Lower lobe of right lung (tissue), 2 donors: ENCODE data around the gene LACTBL1. TPM values are rescaled to one million over a fixed set of nuclear protein-coding genes. Genes with fewer than 3 reads are reported as not detected.

ENCODE experiments used
- ATAC-seq, 2 donors: fragments of 200-7000 bp; cut with Tn5 transposase; one replicate each; pipeline ENCODE4 v1.9.1; 2020 to 2022; ENCODE audit warnings: mild to moderate bottlenecking in 2 of 2, moderate library complexity in 2 of 2
- DNase-seq: peaks from one replicate; pipeline ENCODE4 v3.0.0-alpha.2; 2020
- H3K27ac ChIP-seq: fragments of 200-600 bp; one replicate; pipeline ENCODE4 v1.8.0; 2022
- H3K27me3 ChIP-seq: fragments of 200-600 bp; one replicate; pipeline ENCODE4 v1.8.0; 2022; ENCODE audit warnings: low read depth
- H3K36me3 ChIP-seq: fragments of 200-600 bp; one replicate; pipeline ENCODE4 v1.8.0; 2022; ENCODE audit warnings: mild to moderate bottlenecking
- H3K4me1 ChIP-seq: fragments of 200-600 bp; one replicate; pipeline ENCODE4 v1.8.0; 2022
- H3K4me3 ChIP-seq: fragments of 200-600 bp; one replicate; pipeline ENCODE4 v1.8.0; 2022; ENCODE audit warnings: mild to moderate bottlenecking
- H3K9me3 ChIP-seq: fragments of 200-600 bp; one replicate; pipeline ENCODE4 v1.8.0; 2022
- intact Hi-C: fragments of 100-400 bp; cut with DNase I; formaldehyde crosslinking; loops from one replicate; pipeline ENCODE4 v1.11.0; 2022
- total RNA-seq: library from RNA; stranded (reverse); fragmentation: NEBNext Ultra II Directional; extraction: Animal tissue kit (Norgen Biotek cat#: 25700); gene quantifications from one replicate; pipeline ENCODE4 v1.2.1, GENCODE V29; 2021
- TF ChIP-seq, protein P1 (sequence below): fragments of 200-600 bp; IDR thresholded peaks from one replicate; pipeline ENCODE4 v1.8.0; 2022; ENCODE audit warnings: antibody characterized with exemption, mild to moderate bottlenecking
- donor health status: DM: no; HTN: yes; CAD: no; lungs with severe emphysema.

Gene LACTBL1
- total RNA-seq, 1 donor from 2014 or later: not detected

DNA sequence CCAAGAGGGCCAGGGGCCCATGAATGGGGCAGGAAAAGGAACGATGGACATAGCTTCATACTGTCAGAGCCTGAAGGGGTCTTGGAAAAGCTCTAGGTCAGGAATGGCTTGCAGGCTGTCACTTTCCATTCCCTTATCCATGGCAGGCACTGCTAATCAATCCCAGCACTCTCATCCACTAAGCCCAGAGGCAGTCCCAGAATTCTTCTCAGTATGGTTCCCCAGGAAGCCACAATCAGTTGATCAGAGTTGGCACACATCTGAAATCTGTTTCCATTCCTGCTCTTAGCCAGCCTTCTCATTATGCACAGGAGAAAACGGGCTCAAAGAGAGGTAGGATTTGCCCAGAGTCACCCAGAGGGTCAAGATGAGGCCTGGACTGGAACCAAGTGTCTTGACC lies 65.7 kb downstream of the LACTBL1 start:
- no peak for ATAC-seq
- no peaks in the 10 kb centered on the region for H3K27me3 ChIP-seq
- H3K4me1 ChIP-seq: no peaks in the 10 kb centered on the region
- no peak overlapping the region for H3K4me3 ChIP-seq
- H3K27ac ChIP-seq: no peak overlapping the region
- TF ChIP-seq, protein P1, sequence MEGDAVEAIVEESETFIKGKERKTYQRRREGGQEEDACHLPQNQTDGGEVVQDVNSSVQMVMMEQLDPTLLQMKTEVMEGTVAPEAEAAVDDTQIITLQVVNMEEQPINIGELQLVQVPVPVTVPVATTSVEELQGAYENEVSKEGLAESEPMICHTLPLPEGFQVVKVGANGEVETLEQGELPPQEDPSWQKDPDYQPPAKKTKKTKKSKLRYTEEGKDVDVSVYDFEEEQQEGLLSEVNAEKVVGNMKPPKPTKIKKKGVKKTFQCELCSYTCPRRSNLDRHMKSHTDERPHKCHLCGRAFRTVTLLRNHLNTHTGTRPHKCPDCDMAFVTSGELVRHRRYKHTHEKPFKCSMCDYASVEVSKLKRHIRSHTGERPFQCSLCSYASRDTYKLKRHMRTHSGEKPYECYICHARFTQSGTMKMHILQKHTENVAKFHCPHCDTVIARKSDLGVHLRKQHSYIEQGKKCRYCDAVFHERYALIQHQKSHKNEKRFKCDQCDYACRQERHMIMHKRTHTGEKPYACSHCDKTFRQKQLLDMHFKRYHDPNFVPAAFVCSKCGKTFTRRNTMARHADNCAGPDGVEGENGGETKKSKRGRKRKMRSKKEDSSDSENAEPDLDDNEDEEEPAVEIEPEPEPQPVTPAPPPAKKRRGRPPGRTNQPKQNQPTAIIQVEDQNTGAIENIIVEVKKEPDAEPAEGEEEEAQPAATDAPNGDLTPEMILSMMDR: no peak
- no peak for DNase-seq
- no peaks in the 10 kb centered on the region for H3K36me3 ChIP-seq
- H3K9me3 ChIP-seq: no peaks in the 10 kb centered on the region
- intact Hi-C loops: no loop called here

DNA sequence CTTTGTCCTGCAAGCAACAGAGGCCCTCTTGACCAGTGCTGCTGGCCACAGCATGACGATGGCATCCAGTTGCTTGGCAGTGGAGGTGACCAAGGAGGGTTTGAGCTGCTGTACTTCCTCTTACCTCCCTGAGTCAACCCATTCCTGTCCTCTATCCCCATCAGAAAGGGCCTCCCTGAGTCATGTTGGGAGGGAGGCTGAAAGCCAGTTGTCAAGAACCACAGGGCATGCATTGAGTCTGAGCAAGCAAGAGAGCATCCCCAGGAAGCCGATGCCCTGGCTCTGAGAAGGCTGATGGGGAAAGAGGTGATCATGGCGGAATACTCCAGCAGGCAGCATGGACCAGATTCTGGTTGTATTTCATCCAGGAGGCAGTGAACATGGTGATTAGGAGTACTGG lies 69.6 kb downstream of the LACTBL1 start:
- no peaks in the 10 kb centered on the region for H3K4me1 ChIP-seq
- no peak overlapping the region for H3K27ac ChIP-seq
- no peak overlapping the region for H3K4me3 ChIP-seq
- no peaks in the 10 kb centered on the region for H3K9me3 ChIP-seq
- ATAC-seq: no peak
- TF ChIP-seq, protein P1: no peak
- no peak for DNase-seq
- H3K27me3 ChIP-seq: no peaks in the 10 kb centered on the region
- H3K36me3 ChIP-seq: no peaks in the 10 kb centered on the region
- intact Hi-C loops: no loop called here

Other genes with a start within 250 kb of the LACTBL1 start
- gene TEX46, start 43.0 kb upstream of the LACTBL1 start, total RNA-seq: not detected
- 38.6 TPM for gene KDM1A, start 46.6 kb upstream of the LACTBL1 start, total RNA-seq
- 32.5 TPM for gene LUZP1, start 196.0 kb upstream of the LACTBL1 start, total RNA-seq
- gene HTR1D, start 244.6 kb upstream of the LACTBL1 start, total RNA-seq: 1.1 TPM